ENCODE results near the gene TMEM121B. TPM values are rescaled to one million over a fixed set of nuclear protein-coding genes. Genes with fewer than 3 reads are reported as not detected.
"Not testable (repeated sequence)": the region's sequence is repeated elsewhere in the genome, so short reads cannot be mapped to it uniquely, and the experiment has no call there.

TMEM121B gene
- polyA plus RNA-seq, 4 donors = 0.28 to 0.45 (median 0.44) TPM; not detected in 1

GRCh38 chr22:17158176-17158567, 37.0 kb upstream of the TMEM121B start:
- Histone ChIP-seq H3K27ac (ENCODE audit: low read depth in 1 of 3, low read length in 2 of 3) (peak overlapping the region; percentile 85 to 95 (median 85)), H3K4me1 (ENCODE audit: control insufficient read depth in 3 of 3, insufficient read depth in 2 of 3, low read depth in 1 of 3, low read length in 2 of 3) (peaks cover 0 to 11% (median 3%) of the 10 kb centered on the region in 3 donors), H3K36me3 (ENCODE audit: control insufficient read depth in 3 of 3, insufficient read depth in 2 of 3, low read depth in 1 of 3, low read length in 3 of 3) (no peaks in the 10 kb centered on the region), H3K4me3 (ENCODE audit: low read depth in 1 of 3, low read length in 3 of 3) (peak overlapping the region; percentile 53 to 71 (median 63)), H3K27me3 (ENCODE audit: control insufficient read depth in 3 of 3, insufficient read depth in 3 of 3, low read length in 3 of 3) (no peaks in the 10 kb centered on the region), H3K9me3 (ENCODE audit: control insufficient read depth in 2 of 2, insufficient read depth in 1 of 2, low read depth in 1 of 2, low read length in 1 of 2) (no peaks in the 10 kb centered on the region)
- FAIRE-seq (no peak), DNase-seq (no peak)
- 18 to 45% (median 33%) methylated on average over 17 of the region's 17 CpGs for WGBS, 3 donors

- FAIRE-seq (no peak), DNase-seq (no peak)
- H3K9me3 ChIP-seq (ENCODE audit: control insufficient read depth in 2 of 2, insufficient read depth in 1 of 2, low read depth in 1 of 2, low read length in 1 of 2) = no peaks in the 10 kb centered on the region
- H3K27me3 ChIP-seq (ENCODE audit: control insufficient read depth in 3 of 3, insufficient read depth in 3 of 3, low read length in 3 of 3) = no peaks in the 10 kb centered on the region
- H3K36me3 ChIP-seq (ENCODE audit: control insufficient read depth in 3 of 3, insufficient read depth in 2 of 3, low read depth in 1 of 3, low read length in 3 of 3) = peaks cover 0 to under 1% (median 0%) of the 10 kb centered on the region in 3 donors
- peak overlapping the region in 1 of 3 donors; percentile 71 for H3K4me3 ChIP-seq (ENCODE audit: low read depth in 1 of 3, low read length in 3 of 3)
- whole genome bisulfite sequencing, 3 donors = 61 to 79% (median 64%) methylated on average over 3 of the region's 3 CpGs
- H3K27ac ChIP-seq (ENCODE audit: low read depth in 1 of 3, low read length in 2 of 3) = peak overlapping the region in 1 of 3 donors; percentile 85
- H3K4me1 ChIP-seq (ENCODE audit: control insufficient read depth in 3 of 3, insufficient read depth in 2 of 3, low read depth in 1 of 3, low read length in 2 of 3) = peaks cover 0 to 11% (median 3%) of the 10 kb centered on the region in 3 donors
These were observed 36.6 kb upstream of the TMEM121B start for GRCh38 chr22:17157714-17158113.

GRCh38 chr22:17155941-17156340, 34.8 kb upstream of the TMEM121B start:
- 70 to 78% (median 74%) methylated on average over 3 of the region's 3 CpGs for WGBS, 3 donors
- DNase-seq (no peak), FAIRE-seq (no peak)
- no peak overlapping the region for H3K27ac ChIP-seq (ENCODE audit: low read depth in 1 of 3, low read length in 2 of 3)
- H3K4me3 ChIP-seq (ENCODE audit: low read depth in 1 of 3, low read length in 3 of 3) = no peak overlapping the region
- H3K27me3 ChIP-seq (ENCODE audit: control insufficient read depth in 3 of 3, insufficient read depth in 3 of 3, low read length in 3 of 3) = no peaks in the 10 kb centered on the region
- H3K36me3 ChIP-seq (ENCODE audit: control insufficient read depth in 3 of 3, insufficient read depth in 2 of 3, low read depth in 1 of 3, low read length in 3 of 3) = peaks cover 0 to 3% (median 0%) of the 10 kb centered on the region in 3 donors
- H3K4me1 ChIP-seq (ENCODE audit: control insufficient read depth in 3 of 3, insufficient read depth in 2 of 3, low read depth in 1 of 3, low read length in 2 of 3) = peaks cover 0 to 14% (median 3%) of the 10 kb centered on the region in 3 donors
- H3K9me3 ChIP-seq (ENCODE audit: control insufficient read depth in 2 of 2, insufficient read depth in 1 of 2, low read depth in 1 of 2, low read length in 1 of 2) = no peaks in the 10 kb centered on the region

GRCh38 chr22:17152971-17153370, 31.8 kb upstream of the TMEM121B start:
- Histone ChIP-seq H3K9me3 (ENCODE audit: control insufficient read depth in 2 of 2, insufficient read depth in 1 of 2, low read depth in 1 of 2, low read length in 1 of 2) (no peaks in the 10 kb centered on the region), H3K4me1 (ENCODE audit: control insufficient read depth in 3 of 3, insufficient read depth in 2 of 3, low read depth in 1 of 3, low read length in 2 of 3) (peaks cover 3 to 20% (median 13%) of the 10 kb centered on the region in 3 donors), H3K36me3 (ENCODE audit: control insufficient read depth in 3 of 3, insufficient read depth in 2 of 3, low read depth in 1 of 3, low read length in 3 of 3) (peaks cover 0 to 10% (median 0%) of the 10 kb centered on the region in 3 donors), H3K4me3 (ENCODE audit: low read depth in 1 of 3, low read length in 3 of 3) (no peak overlapping the region), H3K27ac (ENCODE audit: low read depth in 1 of 3, low read length in 2 of 3) (peak overlapping the region in 2 of 3 donors; percentile 28 to 52), H3K27me3 (ENCODE audit: control insufficient read depth in 3 of 3, insufficient read depth in 3 of 3, low read length in 3 of 3) (no peaks in the 10 kb centered on the region)
- FAIRE-seq = no peak
- DNase-seq = peak in 1 of 2 donors; percentile 33
- 25 to 44% (median 30%) methylated on average over 3 of the region's 3 CpGs for WGBS, 3 donors

GRCh38 chr22:17152340-17152739, 31.2 kb upstream of the TMEM121B start:
- peak overlapping the region in 2 of 3 donors; percentile 28 to 58 for H3K27ac ChIP-seq (ENCODE audit: low read depth in 1 of 3, low read length in 2 of 3)
- WGBS, 3 donors = 49 to 71% (median 65%) methylated on average over 6 of the region's 6 CpGs
- H3K4me1 ChIP-seq (ENCODE audit: control insufficient read depth in 3 of 3, insufficient read depth in 2 of 3, low read depth in 1 of 3, low read length in 2 of 3) = peaks cover 0 to 17% (median 13%) of the 10 kb centered on the region in 3 donors
- no peak overlapping the region for H3K4me3 ChIP-seq (ENCODE audit: low read depth in 1 of 3, low read length in 3 of 3)
- peaks cover 0 to 16% (median 0%) of the 10 kb centered on the region in 3 donors for H3K36me3 ChIP-seq (ENCODE audit: control insufficient read depth in 3 of 3, insufficient read depth in 2 of 3, low read depth in 1 of 3, low read length in 3 of 3)
- H3K27me3 ChIP-seq (ENCODE audit: control insufficient read depth in 3 of 3, insufficient read depth in 3 of 3, low read length in 3 of 3) = no peaks in the 10 kb centered on the region
- no peak for FAIRE-seq
- DNase-seq = peak in 1 of 2 donors; percentile 79
- no peaks in the 10 kb centered on the region for H3K9me3 ChIP-seq (ENCODE audit: control insufficient read depth in 2 of 2, insufficient read depth in 1 of 2, low read depth in 1 of 2, low read length in 1 of 2)

GRCh38 chr22:17149076-17149815, 28.1 kb upstream of the TMEM121B start:
- WGBS, 3 donors = 30 to 72% (median 49%) methylated on average over 9 of the region's 9 CpGs
- Histone ChIP-seq H3K4me3 (ENCODE audit: low read depth in 1 of 3, low read length in 3 of 3) (no peak overlapping the region), H3K9me3 (ENCODE audit: control insufficient read depth in 2 of 2, insufficient read depth in 1 of 2, low read depth in 1 of 2, low read length in 1 of 2) (no peaks in the 10 kb centered on the region), H3K27ac (ENCODE audit: low read depth in 1 of 3, low read length in 2 of 3) (peak overlapping the region; percentile 80 to 88 (median 83)), H3K36me3 (ENCODE audit: control insufficient read depth in 3 of 3, insufficient read depth in 2 of 3, low read depth in 1 of 3, low read length in 3 of 3) (peaks cover 0 to 26% (median 0%) of the 10 kb centered on the region in 3 donors), H3K27me3 (ENCODE audit: control insufficient read depth in 3 of 3, insufficient read depth in 3 of 3, low read length in 3 of 3) (no peaks in the 10 kb centered on the region), H3K4me1 (ENCODE audit: control insufficient read depth in 3 of 3, insufficient read depth in 2 of 3, low read depth in 1 of 3, low read length in 2 of 3) (peaks cover 0 to 13% (median 12%) of the 10 kb centered on the region in 3 donors)
- FAIRE-seq (no peak), DNase-seq (peak; percentile 93 to 97)

GRCh38 chr22:17147458-17147857, 26.3 kb upstream of the TMEM121B start:
- Histone ChIP-seq H3K36me3 (ENCODE audit: control insufficient read depth in 3 of 3, insufficient read depth in 2 of 3, low read depth in 1 of 3, low read length in 3 of 3) (peaks cover 4 to 36% (median 8%) of the 10 kb centered on the region in 3 donors), H3K4me1 (ENCODE audit: control insufficient read depth in 3 of 3, insufficient read depth in 2 of 3, low read depth in 1 of 3, low read length in 2 of 3) (peaks cover 0 to 13% (median 9%) of the 10 kb centered on the region in 3 donors)
- not testable (repeated sequence) for DNase-seq; H3K27me3 ChIP-seq (ENCODE audit: control insufficient read depth in 3 of 3, insufficient read depth in 3 of 3, low read length in 3 of 3); H3K4me3 ChIP-seq (ENCODE audit: low read depth in 1 of 3, low read length in 3 of 3); H3K27ac ChIP-seq (ENCODE audit: low read depth in 1 of 3, low read length in 2 of 3); H3K9me3 ChIP-seq (ENCODE audit: control insufficient read depth in 2 of 2, insufficient read depth in 1 of 2, low read depth in 1 of 2, low read length in 1 of 2); FAIRE-seq
- WGBS, 3 donors = 97 to 98% (median 98%) methylated on average over 29 to 30 of the region's 30 CpGs

GRCh38 chr22:17145021-17145680, 24.0 kb upstream of the TMEM121B start:
- H3K4me3 ChIP-seq (ENCODE audit: low read depth in 1 of 3, low read length in 3 of 3) = no peak overlapping the region
- H3K27me3 ChIP-seq (ENCODE audit: control insufficient read depth in 3 of 3, insufficient read depth in 3 of 3, low read length in 3 of 3) = no peaks in the 10 kb centered on the region
- H3K4me1 ChIP-seq (ENCODE audit: control insufficient read depth in 3 of 3, insufficient read depth in 2 of 3, low read depth in 1 of 3, low read length in 2 of 3) = peaks cover 0 to 13% (median 5%) of the 10 kb centered on the region in 3 donors
- H3K27ac ChIP-seq (ENCODE audit: low read depth in 1 of 3, low read length in 2 of 3) = no peak overlapping the region
- H3K36me3 ChIP-seq (ENCODE audit: control insufficient read depth in 3 of 3, insufficient read depth in 2 of 3, low read depth in 1 of 3, low read length in 3 of 3) = peaks cover 10 to 51% (median 18%) of the 10 kb centered on the region in 3 donors
- no peak for DNase-seq
- FAIRE-seq = no peak
- 85 to 88% (median 87%) methylated on average over 8 of the region's 8 CpGs for WGBS, 3 donors
- H3K9me3 ChIP-seq (ENCODE audit: control insufficient read depth in 2 of 2, insufficient read depth in 1 of 2, low read depth in 1 of 2, low read length in 1 of 2) = no peaks in the 10 kb centered on the region

All from small intestine (tissue), 7 donors.